AG09319 (cell line): ENCODE data around the gene CLEC1A.
A peak's percentile ranks its signal among the peaks of the same experiment; 100 is the strongest.

Source experiments
- DNase-seq: peaks from one replicate; pipeline ENCODE4 v3.0.0-alpha.2; 2010; ENCODE audit warnings: low read depth; ENCODE audit errors: extremely low read depth
- TF ChIP-seq, protein P1 (sequence below): IDR thresholded peaks from 2 replicates; pipeline ENCODE4 v1.5.1; 2011; ENCODE audit warnings: low read depth, mild to moderate bottlenecking, inconsistent platforms, low read length, moderate library complexity

Gene CLEC1A

DNA sequence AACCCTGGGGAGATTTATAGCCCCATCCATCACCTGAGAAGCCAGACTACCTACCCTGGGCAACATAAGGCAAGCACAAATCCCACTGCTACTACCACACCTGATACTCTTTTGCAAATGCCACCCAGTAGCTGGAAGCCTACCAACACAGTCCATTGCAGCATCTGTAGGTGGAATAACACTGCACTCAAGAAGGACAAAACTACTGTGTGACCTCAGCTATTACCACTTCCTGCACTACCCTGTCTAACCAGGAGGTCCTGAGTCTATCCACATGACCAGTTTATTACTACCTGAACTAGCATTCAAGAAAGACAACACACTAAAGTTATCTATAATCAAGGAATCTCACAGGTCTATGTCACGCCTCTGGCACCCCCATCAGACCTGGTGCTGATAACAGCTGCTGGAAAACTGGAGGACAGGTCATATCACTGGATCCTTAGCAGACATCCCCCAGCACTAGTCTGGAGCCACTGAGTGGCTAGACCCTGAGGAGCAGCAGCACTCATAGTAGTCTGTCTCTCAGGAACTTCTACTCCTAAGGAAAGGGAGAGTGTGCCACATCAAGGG is 2.9 kb upstream of the CLEC1A start:
- TF ChIP-seq, protein P1, sequence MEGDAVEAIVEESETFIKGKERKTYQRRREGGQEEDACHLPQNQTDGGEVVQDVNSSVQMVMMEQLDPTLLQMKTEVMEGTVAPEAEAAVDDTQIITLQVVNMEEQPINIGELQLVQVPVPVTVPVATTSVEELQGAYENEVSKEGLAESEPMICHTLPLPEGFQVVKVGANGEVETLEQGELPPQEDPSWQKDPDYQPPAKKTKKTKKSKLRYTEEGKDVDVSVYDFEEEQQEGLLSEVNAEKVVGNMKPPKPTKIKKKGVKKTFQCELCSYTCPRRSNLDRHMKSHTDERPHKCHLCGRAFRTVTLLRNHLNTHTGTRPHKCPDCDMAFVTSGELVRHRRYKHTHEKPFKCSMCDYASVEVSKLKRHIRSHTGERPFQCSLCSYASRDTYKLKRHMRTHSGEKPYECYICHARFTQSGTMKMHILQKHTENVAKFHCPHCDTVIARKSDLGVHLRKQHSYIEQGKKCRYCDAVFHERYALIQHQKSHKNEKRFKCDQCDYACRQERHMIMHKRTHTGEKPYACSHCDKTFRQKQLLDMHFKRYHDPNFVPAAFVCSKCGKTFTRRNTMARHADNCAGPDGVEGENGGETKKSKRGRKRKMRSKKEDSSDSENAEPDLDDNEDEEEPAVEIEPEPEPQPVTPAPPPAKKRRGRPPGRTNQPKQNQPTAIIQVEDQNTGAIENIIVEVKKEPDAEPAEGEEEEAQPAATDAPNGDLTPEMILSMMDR, result no peak

GRCh38 chr12:10101042-10101579 is 2.3 kb upstream of the CLEC1A start:
- TF ChIP-seq, protein P1, result no peak

More for the DNA sequence above, 2.9 kb upstream of the CLEC1A start:
- no peak for DNase-seq

GRCh38 chr12:10097521-10097920 is 1.3 kb downstream of the CLEC1A start:
- no peak for DNase-seq

More at GRCh38 chr12:10101042-10101579, 2.3 kb upstream of the CLEC1A start:
- DNase-seq, result peak; percentile 23

GRCh38 chr12:10095971-10096370 is 2.8 kb downstream of the CLEC1A start:
- DNase-seq, result no peak
- TF ChIP-seq, protein P1, result no peak

More at GRCh38 chr12:10097521-10097920, 1.3 kb downstream of the CLEC1A start:
- TF ChIP-seq, protein P1, result no peak

GRCh38 chr12:10094646-10095395 is 4.0 kb downstream of the CLEC1A start:
- TF ChIP-seq, protein P1, result no peak

DNA sequence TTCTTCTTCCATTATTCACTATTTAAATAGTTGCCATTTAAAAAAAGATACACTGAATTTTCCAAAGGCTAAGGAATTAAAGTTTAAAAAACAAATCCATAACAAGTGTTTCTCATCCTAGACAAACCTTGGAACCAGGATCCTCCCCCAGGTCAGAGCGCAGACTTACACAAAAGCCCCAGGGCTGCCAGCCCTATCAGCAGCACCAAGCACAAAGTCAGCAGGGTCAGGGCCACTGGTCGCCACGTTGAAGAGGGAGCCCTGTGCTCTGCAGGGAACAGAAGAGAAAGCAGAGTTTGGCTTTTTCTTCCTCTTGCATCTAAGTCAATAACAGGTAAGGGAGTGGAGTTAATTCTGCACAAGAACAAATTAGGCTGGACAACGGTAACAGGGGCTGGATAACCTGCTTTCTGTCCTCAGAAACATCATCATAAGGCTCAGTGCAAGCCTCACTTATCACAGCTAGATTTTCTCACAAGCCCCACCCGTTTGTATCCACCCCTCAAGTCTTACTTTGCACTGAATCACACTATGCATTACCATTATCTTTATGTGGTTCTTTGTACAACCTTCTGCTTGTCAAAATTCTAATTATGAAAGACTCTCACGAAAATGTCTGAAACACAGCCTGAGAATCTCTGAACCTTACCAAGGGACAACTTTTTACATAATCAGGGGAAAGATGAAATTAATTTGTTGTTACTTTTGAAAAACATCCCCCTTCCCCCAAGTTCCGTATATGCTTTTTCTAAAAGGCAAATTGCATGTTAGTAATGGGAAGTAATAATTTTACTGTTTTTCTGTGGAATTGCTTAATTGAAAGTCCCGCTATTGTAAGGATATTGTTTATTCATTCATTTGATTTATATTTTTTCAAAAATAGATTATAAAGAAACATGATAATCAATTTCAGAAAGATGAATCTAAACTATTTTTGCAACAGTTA is 9.6 kb downstream of the CLEC1A start:
- DNase-seq, result no peak
- TF ChIP-seq, protein P1, result no peak

More at GRCh38 chr12:10094646-10095395, 4.0 kb downstream of the CLEC1A start:
- no peak for DNase-seq
